ENCODE data around the gene ZNF544. TPM values are rescaled to one million over a fixed set of nuclear protein-coding genes. Genes with fewer than 3 reads are reported as not detected.

ZNF544 gene
- total and polyA plus RNA-seq, 3 donors from 2014 or later = 45.8 to 93.9 (median 92.2) TPM

- H3K9me3 ChIP-seq = no peaks in the 10 kb centered on the region
- no peak overlapping the region for H3K27ac ChIP-seq
- no peak for TF ChIP-seq POLR2A (IDR thresholded peaks at IDR 0.05)
- TF ChIP-seq, protein P1, sequence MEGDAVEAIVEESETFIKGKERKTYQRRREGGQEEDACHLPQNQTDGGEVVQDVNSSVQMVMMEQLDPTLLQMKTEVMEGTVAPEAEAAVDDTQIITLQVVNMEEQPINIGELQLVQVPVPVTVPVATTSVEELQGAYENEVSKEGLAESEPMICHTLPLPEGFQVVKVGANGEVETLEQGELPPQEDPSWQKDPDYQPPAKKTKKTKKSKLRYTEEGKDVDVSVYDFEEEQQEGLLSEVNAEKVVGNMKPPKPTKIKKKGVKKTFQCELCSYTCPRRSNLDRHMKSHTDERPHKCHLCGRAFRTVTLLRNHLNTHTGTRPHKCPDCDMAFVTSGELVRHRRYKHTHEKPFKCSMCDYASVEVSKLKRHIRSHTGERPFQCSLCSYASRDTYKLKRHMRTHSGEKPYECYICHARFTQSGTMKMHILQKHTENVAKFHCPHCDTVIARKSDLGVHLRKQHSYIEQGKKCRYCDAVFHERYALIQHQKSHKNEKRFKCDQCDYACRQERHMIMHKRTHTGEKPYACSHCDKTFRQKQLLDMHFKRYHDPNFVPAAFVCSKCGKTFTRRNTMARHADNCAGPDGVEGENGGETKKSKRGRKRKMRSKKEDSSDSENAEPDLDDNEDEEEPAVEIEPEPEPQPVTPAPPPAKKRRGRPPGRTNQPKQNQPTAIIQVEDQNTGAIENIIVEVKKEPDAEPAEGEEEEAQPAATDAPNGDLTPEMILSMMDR (IDR thresholded peaks at IDR 0.05) = no peak
- no peaks in the 10 kb centered on the region for H3K27me3 ChIP-seq
- WGBS, 2 donors = 91 to 99% methylated on average over 12 to 22 of the region's 22 CpGs
- intact Hi-C loops (cut with DNase I; ENCODE audit: low total_unique reads) = no loop called here
- DNase-seq = no peak
- peaks cover 4% of the 10 kb centered on the region for H3K36me3 ChIP-seq (ENCODE audit: low read depth, missing control alignments)
- no peaks in the 10 kb centered on the region for H3K4me1 ChIP-seq
- H3K4me3 ChIP-seq = no peak overlapping the region
These were observed 66.1 kb downstream of the ZNF544 start for GRCh38 chr19:58294743-58295374.

DNA sequence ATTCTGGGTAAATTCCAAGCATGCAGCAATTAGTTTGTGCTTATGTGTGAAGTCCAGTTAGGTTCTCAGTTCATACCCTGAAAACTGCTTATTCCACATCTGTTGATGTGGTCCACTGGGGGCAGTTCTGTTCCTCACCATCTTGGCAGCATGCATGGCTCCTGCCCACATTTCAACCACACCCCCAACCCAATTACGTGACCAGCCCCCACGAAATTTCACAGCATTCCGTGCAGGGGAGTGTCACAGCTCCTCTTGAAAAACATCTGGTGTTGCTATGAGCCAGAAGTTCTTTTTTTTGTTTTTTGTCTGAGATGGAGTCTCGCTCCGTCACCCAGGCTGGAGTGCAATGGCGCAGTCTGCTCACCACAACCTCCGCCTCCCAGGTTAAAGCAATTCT is 67.4 kb downstream of the ZNF544 start:
- no peaks in the 10 kb centered on the region for H3K27me3 ChIP-seq
- H3K4me1 ChIP-seq = no peaks in the 10 kb centered on the region
- peaks cover 4% of the 10 kb centered on the region for H3K36me3 ChIP-seq (ENCODE audit: low read depth, missing control alignments)
- H3K9me3 ChIP-seq = no peaks in the 10 kb centered on the region
- intact Hi-C loops (cut with DNase I; ENCODE audit: low total_unique reads) = no loop called here
- H3K27ac ChIP-seq = no peak overlapping the region
- TF ChIP-seq, protein P1 (IDR thresholded peaks at IDR 0.05) = no peak
- no peak for TF ChIP-seq POLR2A (IDR thresholded peaks at IDR 0.05)
- no peak for DNase-seq
- no peak overlapping the region for H3K4me3 ChIP-seq
- WGBS, 2 donors = 94 to 95% methylated on average over 7 of the region's 7 CpGs

DNA sequence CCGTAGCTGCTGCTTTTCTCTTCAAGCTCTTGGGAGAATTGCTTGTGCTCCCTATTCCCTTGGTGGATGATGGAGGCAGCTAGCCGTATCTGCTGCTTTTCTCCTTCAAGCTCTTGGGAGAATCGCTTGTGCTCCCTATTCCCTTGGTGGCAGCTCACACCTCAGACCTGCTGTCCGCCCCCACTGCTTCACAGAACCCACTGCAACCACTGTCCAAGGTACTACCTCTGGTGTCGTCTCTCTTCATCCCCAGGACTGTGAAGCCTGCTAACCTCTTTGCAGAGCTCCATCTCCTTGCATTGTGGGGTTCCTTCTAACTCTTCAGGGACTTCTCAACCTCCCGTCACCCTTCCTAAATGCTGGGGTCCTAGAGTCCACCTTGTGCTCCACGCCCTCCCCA is 71.9 kb downstream of the ZNF544 start:
- intact Hi-C loops (cut with DNase I; ENCODE audit: low total_unique reads) = no loop called here
- no peak for DNase-seq
- no peak for TF ChIP-seq POLR2A (IDR thresholded peaks at IDR 0.05)
- TF ChIP-seq, protein P1 (IDR thresholded peaks at IDR 0.05) = no peak
- no peak overlapping the region for H3K4me3 ChIP-seq
- H3K27me3 ChIP-seq = no peaks in the 10 kb centered on the region
- 86 to 98% methylated on average over 7 of the region's 7 CpGs for WGBS, 2 donors
- no peaks in the 10 kb centered on the region for H3K4me1 ChIP-seq
- no peaks in the 10 kb centered on the region for H3K36me3 ChIP-seq (ENCODE audit: low read depth, missing control alignments)
- H3K27ac ChIP-seq = no peak overlapping the region
- no peaks in the 10 kb centered on the region for H3K9me3 ChIP-seq

DNA sequence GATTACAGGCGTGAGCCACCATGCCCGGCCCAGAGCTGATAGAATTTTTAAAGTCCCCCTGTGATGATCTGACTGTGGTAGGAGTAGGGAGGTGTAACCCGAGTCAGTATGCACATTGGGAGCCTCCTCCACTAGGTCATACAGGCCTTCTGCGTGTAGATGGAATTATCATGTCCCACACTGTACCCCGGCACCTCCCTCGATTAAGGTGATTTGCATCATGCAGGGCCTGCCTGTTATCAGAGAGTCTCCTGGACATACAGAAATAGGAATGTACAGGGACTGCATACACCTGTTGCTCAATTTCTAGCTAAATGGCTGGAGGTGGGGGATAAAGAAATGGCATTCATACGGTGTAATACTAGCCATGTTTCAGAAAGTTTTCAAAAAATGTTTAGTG is 75.5 kb downstream of the ZNF544 start:
- Histone ChIP-seq H3K36me3 (ENCODE audit: low read depth, missing control alignments) (no peaks in the 10 kb centered on the region), H3K4me1 (peaks cover 11% of the 10 kb centered on the region), H3K4me3 (no peak overlapping the region), H3K27me3 (no peaks in the 10 kb centered on the region), H3K9me3 (no peaks in the 10 kb centered on the region), H3K27ac (no peak overlapping the region)
- intact Hi-C loops (cut with DNase I; ENCODE audit: low total_unique reads) = no loop called here
- DNase-seq = no peak
- TF ChIP-seq POLR2A (IDR thresholded peaks at IDR 0.05) = no peak
- TF ChIP-seq, protein P1 (IDR thresholded peaks at IDR 0.05) = no peak
- WGBS, 2 donors = 57 to 72% methylated on average over 4 to 7 of the region's 7 CpGs

- Histone ChIP-seq H3K36me3 (ENCODE audit: low read depth, missing control alignments) (no peaks in the 10 kb centered on the region), H3K4me3 (peak overlapping the region; percentile 92 to 99), H3K27ac (peak overlapping the region in 1 of 2 donors; percentile 65), H3K27me3 (no peaks in the 10 kb centered on the region), H3K4me1 (peaks cover 11% of the 10 kb centered on the region), H3K9me3 (no peaks in the 10 kb centered on the region)
- WGBS, 2 donors = 16 to 18% methylated on average over 7 of the region's 7 CpGs
- TF ChIP-seq, protein P1 (IDR thresholded peaks at IDR 0.05) = no peak
- no peak for TF ChIP-seq POLR2A (IDR thresholded peaks at IDR 0.05)
- intact Hi-C loops (cut with DNase I; ENCODE audit: low total_unique reads) = no loop called here
- DNase-seq = no peak
These were observed 76.0 kb downstream of the ZNF544 start for GRCh38 chr19:58304748-58305064.
